ENCODE results near the gene PRKACB.
"Not testable (repeated sequence)": the region's sequence is repeated elsewhere in the genome, so short reads cannot be mapped to it uniquely, and the experiment has no call there.

The PRKACB gene

GRCh38 chr1:84223751-84224432 lies 79.8 kb downstream of the PRKACB start:
- DNase-seq (ENCODE audit: low read depth): no peak

DNA sequence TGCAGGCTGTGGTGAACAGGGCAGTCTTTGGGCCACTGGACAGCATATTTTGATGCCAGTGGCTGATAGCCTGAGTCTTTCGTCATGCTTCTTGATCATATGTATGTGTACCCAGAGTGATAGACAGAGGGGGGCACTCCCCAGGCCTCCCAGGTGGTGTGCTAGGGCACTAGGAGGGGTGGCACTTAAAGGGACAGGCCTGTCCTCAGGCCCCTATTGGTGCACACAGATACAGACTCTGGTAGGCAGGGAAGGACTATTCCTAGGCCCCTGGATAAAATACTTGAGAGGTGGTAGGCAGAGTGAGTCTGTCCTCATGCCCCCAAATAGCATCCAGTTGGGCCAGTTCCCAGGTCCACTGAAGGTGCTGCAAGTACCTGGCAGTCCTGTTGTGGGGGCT lies 80.8 kb downstream of the PRKACB start:
- no peak for DNase-seq (ENCODE audit: low read depth)

DNA sequence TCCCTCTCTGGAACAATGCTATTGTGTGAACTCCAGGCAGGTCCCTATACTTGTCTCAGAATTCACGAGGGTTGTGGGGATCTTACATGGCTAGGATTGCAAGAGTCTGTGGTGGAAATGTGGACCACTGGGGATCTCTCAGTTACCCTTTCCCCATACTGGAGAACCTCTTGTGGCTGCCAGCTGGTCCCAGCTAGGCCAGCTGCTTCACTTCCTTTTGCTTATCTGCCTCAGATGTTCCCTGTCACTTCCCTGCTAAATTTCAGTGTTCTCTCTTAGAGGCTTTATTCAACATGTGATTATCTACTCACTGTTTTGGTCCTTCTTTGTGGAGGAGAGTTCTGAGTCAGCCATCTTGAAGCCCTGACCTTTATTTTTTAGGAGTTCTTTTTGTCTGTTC lies 81.6 kb downstream of the PRKACB start:
- DNase-seq (ENCODE audit: low read depth): no peak

- not testable (repeated sequence) for DNase-seq (ENCODE audit: low read depth)
Measured at GRCh38 chr1:84232676-84233075, 88.6 kb downstream of the PRKACB start.

GRCh38 chr1:84236256-84236655 lies 92.2 kb downstream of the PRKACB start:
- no peak for DNase-seq (ENCODE audit: low read depth)

DNA sequence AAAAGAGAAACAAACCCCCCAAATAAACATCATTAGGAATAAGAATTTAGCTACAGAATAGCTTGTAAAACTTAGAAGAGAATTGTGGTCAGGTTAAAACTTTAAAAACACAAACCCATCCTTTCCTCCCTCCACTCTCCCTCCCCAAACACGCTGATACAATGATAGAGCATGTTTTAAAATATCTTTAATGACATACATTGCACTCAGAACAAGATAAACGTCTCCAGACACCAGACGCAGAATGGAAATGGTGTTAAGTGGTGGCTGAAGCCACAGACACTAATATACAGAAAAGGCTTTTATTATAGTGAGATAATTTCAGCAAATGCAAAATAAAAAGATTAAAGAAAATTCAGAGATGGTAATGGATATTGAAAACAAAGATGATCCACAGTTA lies 98.6 kb downstream of the PRKACB start:
- no peak for DNase-seq (ENCODE audit: low read depth)

DNA sequence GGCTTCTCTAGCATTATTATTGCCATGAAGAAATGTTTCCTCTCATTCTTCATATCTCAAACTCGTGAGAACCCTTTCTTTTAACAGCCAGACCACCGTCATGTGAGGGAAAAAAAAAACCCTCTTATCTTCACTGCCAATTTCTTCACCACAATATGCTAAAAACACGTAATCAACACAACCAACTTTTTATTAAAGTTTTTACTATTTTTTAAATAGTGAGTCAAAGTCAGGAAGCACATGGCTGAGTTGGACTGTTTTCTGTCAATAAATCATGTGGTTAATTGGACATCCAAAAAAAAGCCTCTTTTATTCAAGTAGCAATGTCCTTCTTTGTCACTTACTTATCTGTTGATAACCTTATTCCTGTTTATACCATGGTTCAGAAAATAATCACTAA lies 101.5 kb downstream of the PRKACB start:
- DNase-seq (ENCODE audit: low read depth): no peak

- DNase-seq (ENCODE audit: low read depth): no peak
Measured at GRCh38 chr1:84246213-84246612, 102.1 kb downstream of the PRKACB start.

GRCh38 chr1:84247425-84248220 lies 103.6 kb downstream of the PRKACB start:
- peak; percentile 55 for DNase-seq (ENCODE audit: low read depth)

GRCh38 chr1:84250668-84251067 lies 106.6 kb downstream of the PRKACB start:
- no peak for DNase-seq (ENCODE audit: low read depth)

DNA sequence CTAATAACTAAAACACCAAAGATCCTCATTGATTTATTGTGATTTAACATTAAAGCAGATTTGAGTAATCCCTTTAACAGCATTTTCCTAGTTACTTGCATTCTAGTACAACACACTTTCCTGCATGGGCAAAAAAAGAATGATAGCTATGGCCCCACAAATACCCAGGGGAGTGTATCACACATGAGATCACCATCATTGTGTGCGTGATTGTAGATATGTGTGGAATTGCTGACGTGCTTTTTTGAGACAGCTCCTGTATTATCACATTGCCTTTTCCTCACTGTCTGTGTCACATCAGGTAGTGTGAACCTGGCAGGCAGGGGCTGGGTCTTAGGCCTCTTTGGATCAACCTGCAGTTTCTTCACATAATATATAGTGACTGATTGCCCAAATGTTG lies 109.0 kb downstream of the PRKACB start:
- peak; percentile 45 for DNase-seq (ENCODE audit: low read depth)

DNA sequence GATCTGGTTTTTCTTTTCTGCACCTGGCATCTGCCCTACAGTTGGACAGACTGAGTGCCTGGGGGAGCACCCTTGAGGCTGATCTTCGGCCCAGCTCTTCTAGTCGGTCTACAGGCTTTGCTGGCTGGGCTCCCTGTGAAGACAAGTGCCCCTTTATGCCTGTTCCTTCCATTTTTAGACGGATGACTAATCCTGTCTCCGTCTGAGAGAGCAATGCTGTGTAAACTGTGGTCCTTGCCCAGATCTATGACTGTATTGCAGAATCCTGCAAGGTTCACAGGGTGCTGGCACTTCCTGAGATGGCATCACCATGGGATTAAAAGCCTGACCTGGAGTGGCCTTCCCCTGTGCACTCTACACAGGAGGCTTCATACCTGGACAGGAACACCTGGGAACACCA lies 109.8 kb downstream of the PRKACB start:
- peak; percentile 69 for DNase-seq (ENCODE audit: low read depth)

DNA sequence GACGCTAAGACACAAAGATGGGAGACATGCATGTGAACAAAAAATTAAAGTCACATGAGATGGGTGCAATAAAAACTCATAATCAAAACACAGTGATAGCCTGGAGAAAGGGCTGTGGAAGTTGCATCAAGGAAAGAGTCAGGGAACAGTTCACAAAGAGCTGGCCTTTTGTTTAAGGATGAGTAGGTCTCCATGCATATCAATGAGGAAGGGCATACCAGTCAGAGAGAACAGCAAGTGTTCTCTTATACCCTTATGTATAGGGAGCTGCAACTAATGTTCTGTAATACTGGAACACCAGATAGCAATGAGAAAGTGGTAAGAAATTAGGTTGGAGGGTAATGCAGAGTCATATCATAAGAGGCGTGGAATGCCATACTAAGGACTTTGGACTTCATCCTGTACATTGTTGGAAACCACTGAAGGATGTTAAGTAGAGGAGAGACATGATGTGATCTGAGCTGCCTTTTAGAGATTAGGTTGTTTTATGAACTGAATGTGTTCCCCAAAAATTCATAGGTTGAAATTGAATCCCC lies 110.7 kb downstream of the PRKACB start:
- no peak for DNase-seq (ENCODE audit: low read depth)

GRCh38 chr1:84255582-84255981 lies 111.5 kb downstream of the PRKACB start:
- no peak for DNase-seq (ENCODE audit: low read depth)

DNA sequence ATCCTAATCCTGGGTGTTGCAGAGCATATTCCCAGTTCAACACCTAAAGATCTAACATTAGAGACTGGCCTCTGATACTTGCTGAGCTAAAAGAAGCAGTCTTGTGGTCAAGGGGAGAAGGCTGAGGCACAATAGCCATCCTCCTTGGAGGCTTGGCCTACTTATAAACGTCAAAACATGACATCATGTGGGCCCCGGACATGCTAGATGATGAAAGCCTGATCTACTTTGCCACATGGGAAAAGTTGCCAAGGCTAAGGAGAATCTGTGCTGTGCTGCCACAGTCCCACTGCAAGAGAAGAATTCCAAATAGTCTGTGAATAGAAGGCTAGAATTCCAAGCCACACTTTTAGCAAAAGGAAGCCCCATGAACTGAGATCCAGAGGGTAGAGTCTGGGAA lies 113.5 kb downstream of the PRKACB start:
- DNase-seq (ENCODE audit: low read depth): no peak

DNA sequence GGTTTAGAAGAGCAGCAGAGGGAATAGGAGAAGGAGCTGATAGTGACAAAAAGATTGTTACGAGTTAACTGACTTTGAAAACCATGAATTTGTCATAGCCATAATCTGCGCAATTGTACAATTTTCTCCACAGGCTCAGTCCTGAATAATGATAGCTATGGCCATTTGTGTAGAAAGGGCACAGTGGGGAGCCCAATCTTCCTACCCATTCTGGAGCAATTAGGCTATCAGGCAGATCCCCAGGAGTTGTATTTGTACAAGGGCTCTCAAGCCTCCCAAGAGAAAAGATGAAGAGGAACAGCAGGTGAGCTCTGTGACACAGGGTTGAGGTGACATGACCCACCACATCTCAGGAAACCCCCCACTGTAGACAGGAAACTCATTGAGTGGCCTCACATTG lies 115.3 kb downstream of the PRKACB start:
- DNase-seq (ENCODE audit: low read depth): no peak

- DNase-seq (ENCODE audit: low read depth): no peak
Measured at GRCh38 chr1:84259989-84260388, 115.9 kb downstream of the PRKACB start.

- no peak for DNase-seq (ENCODE audit: low read depth)
Measured at GRCh38 chr1:84260852-84261518, 116.9 kb downstream of the PRKACB start.

DNA sequence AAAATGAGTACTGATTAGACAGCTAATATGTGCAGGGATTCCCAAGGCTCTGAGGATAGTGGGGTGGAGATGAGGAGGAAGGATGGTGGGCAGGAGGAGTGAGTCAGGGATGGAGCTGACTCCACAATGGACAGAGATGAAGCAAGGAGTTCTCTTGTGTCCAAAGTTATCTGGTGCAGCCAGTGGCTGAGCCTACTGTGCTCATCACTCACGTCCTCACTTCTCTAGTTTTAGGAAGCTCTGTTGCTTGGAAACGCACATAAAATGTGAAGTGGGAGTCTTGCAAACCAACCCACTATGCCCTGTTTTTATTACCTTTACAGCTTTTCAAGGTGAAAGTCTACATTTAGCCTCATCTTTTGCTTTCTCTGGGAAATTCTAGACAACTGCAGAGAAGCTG lies 120.9 kb downstream of the PRKACB start:
- no peak for DNase-seq (ENCODE audit: low read depth)

DNA sequence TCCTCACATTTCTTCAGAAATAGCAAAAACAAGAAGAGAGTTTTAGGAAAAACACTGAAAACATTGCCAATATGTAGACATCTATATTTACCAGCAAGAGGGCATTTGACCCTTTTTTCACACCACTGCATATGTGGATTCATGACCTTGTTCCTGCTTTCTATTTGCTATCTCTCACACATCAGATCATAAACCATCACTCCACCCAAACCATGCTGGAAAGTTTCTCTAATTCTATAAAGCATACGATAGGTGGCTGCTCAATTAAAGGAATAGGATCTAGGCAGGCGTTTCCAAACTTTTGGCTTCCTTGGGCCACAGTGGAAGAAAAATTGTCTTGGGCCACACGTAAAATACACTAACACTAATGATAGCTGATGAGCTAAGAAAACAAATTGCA lies 121.8 kb downstream of the PRKACB start:
- DNase-seq (ENCODE audit: low read depth): no peak

GRCh38 chr1:84266748-84267147 lies 122.7 kb downstream of the PRKACB start:
- no peak for DNase-seq (ENCODE audit: low read depth)

GRCh38 chr1:84267476-84267875 lies 123.4 kb downstream of the PRKACB start:
- DNase-seq (ENCODE audit: low read depth): no peak

- DNase-seq (ENCODE audit: low read depth): no peak
Measured at GRCh38 chr1:84268346-84268745, 124.3 kb downstream of the PRKACB start.

Measured in HS-27A (cell line).